Cardiac fibroblast (primary cell): ENCODE data around the gene DYNC1I1.

Source experiments
- DNase-seq, 2 donors: peaks; one replicate each; pipeline versions ENCODE4 v3.0.0 to v3.0.0-alpha.2; 2010; ENCODE audit warnings: low read depth in 2 of 2
- H3K4me3 ChIP-seq, 2 donors: replicated peaks in 1 of 2; 1 replicate in 1 of 2; 2 replicates in 1 of 2; pipeline ENCODE4 v1.5.1; 2011; ENCODE audit warnings: low read depth in 2 of 2, low read length in 2 of 2, mild to moderate bottlenecking in 2 of 2, moderate library complexity in 1 of 2
- CTCF ChIP-seq: IDR thresholded peaks from one replicate; pipeline ENCODE4 v1.5.1; 2011; ENCODE audit warnings: low read depth, mild to moderate bottlenecking, low read length, inconsistent platforms

The DYNC1I1 gene

DNA sequence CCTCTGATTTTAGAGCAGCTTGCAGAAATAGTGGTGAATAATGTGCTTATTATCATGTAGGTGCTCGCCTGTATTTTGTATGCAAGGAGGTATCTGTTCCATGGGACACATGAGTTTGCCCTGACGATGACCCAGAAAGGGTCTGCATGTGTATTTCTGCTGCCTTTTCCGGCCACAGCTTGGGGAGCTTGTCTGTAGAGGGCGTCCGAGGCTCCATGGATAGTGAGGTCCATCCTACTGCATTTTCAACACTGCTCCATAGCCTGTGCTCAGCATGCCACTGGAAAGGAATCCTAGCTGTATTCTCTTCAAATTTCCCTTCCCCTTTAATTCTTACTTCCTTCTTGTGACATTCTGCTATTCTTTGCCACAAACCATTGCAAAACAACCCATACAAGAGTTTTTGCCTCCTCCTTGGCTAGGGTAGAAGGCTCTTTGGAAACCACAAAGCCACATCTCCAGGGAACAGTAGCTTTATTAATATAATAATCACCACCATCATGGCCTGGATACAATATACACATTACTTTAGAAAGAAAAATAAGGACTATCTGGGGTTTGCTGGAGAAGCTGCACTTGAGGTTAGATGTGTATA is 127.7 kb downstream of the DYNC1I1 start:
- TF ChIP-seq CTCF = no peak
- DNase-seq = no peak
- H3K4me3 ChIP-seq = no peak overlapping the region

GRCh38 chr7:95901006-95901405 is 128.7 kb downstream of the DYNC1I1 start:
- DNase-seq = no peak
- TF ChIP-seq CTCF = no peak
- H3K4me3 ChIP-seq = no peak overlapping the region

DNA sequence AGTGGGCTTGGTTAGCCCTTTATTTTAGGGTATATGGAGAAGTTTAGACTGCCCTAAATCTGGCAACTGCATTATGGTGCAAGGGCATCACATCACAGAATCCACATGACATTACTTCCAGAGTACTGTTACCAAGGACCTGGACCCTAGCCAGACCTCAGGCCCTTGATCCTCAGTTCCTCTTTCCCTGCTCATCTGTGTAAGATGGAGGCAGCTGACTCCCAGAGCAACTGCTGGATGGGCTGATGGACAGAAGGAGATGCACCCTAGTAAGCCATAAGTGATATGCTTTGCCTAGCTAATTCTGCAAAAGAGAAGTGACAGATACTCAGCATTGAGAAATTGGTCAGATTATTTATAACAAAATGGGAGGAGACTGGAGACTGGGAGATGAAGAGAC is 131.7 kb downstream of the DYNC1I1 start:
- no peak overlapping the region for H3K4me3 ChIP-seq
- DNase-seq = no peak
- TF ChIP-seq CTCF = no peak

GRCh38 chr7:95905167-95905566 is 132.8 kb downstream of the DYNC1I1 start:
- DNase-seq = peak; percentile 3 to 9
- TF ChIP-seq CTCF = no peak
- H3K4me3 ChIP-seq = no peak overlapping the region

GRCh38 chr7:95906851-95907250 is 134.5 kb downstream of the DYNC1I1 start:
- no peak for DNase-seq
- no peak overlapping the region for H3K4me3 ChIP-seq
- TF ChIP-seq CTCF = no peak

- DNase-seq = no peak
- no peak for TF ChIP-seq CTCF
- no peak overlapping the region for H3K4me3 ChIP-seq
These were observed 135.0 kb downstream of the DYNC1I1 start for GRCh38 chr7:95907337-95907736.

- TF ChIP-seq CTCF = no peak
- no peak for DNase-seq
- no peak overlapping the region for H3K4me3 ChIP-seq
These were observed 136.1 kb downstream of the DYNC1I1 start for GRCh38 chr7:95908499-95908898.
